ENCODE results near the gene AIMP1. TPM values are rescaled to one million over a fixed set of nuclear protein-coding genes. Genes with fewer than 3 reads are reported as not detected.

AIMP1 gene
- total RNA-seq, 1 donor from 2014 or later: 14.3 TPM

Other genes starting within 250 kb of the AIMP1 start
- 17.6 TPM for gene TBCK, start 341 bp upstream of the AIMP1 start, total RNA-seq
- gene GIMD1, start 52.2 kb downstream of the AIMP1 start, total RNA-seq: not detected